GM08714 (cell line): Measurements from ENCODE around the gene CCDC157.
"Not testable (repeated sequence)": the region's sequence is repeated elsewhere in the genome, so short reads cannot be mapped to it uniquely, and the experiment has no call there.

Experiments used
- H3K4me3 ChIP-seq: fragments of 200-500 bp; sonication (Bioruptor generic); 2 replicates; pipeline ENCODE4 v1.5.1; 2014; ENCODE audit warnings: mild to moderate bottlenecking, low read length, inconsistent platforms
- ZNF274 ChIP-seq: IDR thresholded peaks from 2 replicates; pipeline ENCODE4 v1.6.1; 2012; ENCODE audit warnings: mild to moderate bottlenecking, low read depth, low read length

Gene CCDC157

DNA sequence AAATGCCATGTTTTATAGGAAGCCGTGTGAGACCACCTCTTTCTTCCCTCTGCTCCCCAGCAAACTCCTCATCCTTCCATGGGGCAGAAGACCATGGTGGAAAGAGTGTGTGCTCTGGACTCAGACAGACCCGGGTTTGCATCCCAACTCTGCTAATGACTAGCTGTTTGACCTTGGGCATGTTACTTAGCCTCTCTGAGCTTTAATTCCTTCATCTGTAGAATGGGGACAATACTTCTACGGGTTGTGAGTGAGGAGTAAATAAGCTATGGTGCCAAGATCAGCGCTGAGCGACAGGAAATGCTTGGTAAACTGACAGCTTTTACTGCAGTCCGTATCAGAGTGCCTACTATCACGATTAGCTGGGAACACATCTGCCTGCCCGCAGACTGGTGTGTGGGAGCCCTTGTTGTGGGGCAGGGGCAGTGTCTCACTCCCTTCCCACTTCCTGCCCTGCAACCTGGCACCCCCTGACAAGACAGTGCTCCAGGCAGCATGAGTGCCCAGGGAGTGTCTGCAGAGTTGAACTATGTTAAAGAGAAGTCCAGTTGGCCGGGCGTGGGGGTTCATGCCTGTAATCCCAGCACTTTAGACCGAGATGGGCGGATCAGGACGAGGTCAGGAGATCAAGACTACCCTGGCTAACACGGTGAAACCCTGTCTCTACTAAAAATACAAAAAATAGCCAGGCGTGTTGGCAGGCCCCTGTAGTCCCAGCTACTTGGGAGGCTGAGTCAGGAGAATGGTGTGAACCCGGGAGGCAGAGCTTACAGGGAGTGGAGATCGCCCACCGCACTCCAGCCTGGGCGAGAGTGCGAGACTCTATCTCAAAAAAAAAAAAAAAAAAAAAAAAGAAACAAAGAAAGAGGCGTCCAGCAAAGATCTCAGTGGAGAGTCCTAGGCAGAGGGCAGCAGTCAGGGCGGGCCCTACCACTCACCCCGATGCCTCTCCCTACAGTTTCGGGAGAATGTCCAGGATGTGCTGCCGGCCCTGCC lies 42.2 kb downstream of the CCDC157 start:
- no peak overlapping the region for H3K4me3 ChIP-seq

DNA sequence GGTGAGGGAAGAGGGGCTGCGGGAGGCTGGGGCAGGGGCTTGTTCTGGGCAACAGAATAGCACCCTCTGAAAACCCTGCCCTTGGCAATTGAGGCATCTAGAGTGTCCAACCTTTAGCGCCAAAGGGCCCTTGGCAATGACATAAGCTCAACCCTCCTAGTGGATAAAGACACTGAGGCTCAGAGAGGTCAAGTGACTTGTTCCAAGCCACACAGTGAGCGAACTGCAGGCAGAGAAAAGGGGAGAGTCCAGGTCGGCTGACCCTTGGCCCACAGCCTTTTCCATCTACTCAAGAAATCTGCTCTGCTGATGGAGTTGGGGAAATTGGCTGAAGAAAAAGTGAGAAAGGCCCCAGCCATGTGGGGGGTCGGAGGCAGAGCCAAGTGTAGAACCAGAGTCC lies 42.9 kb downstream of the CCDC157 start:
- H3K4me3 ChIP-seq = no peak overlapping the region
- TF ChIP-seq ZNF274 = no peak

More for the DNA sequence above, 42.2 kb downstream of the CCDC157 start:
- no peak for TF ChIP-seq ZNF274

DNA sequence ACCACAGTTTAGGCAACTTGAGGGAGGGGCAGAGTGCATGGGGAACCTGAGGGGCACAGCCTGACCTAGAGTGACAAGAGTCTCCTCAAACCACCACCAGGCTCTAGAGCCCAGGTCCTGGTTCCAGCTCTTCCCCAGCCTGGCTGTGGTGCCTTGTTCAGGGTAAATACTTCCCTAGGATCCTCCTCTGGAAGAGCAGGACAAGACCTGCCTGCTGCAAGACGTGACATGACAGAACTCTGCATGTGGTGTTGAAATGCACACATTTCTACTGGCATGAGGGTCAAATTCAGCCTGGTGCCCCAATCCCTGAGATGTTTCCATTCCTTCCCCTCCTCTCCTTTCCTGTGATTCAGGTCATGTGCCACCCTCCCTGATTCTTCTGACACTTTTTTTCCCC lies 43.4 kb downstream of the CCDC157 start:
- H3K4me3 ChIP-seq = no peak overlapping the region
- TF ChIP-seq ZNF274 = no peak

DNA sequence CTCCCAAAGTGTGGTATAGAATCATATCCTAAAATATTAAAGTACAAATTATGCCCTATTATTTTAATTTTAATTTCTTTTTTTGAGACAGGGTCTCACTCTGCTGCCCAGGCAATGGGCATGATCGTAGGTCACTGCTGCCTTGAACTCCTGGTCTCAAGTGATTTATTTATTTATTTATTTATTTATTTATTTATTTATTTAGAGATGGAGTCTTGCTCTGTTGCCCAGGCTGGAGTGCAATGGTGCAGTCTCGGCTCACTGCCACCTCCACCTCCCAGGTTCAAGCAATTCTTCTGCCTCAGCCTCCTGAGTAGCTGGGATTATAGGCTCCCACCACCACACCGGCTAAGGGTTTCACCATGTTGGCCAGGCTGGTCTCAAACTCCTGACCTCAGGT lies 44.2 kb downstream of the CCDC157 start:
- not testable (repeated sequence) for H3K4me3 ChIP-seq

DNA sequence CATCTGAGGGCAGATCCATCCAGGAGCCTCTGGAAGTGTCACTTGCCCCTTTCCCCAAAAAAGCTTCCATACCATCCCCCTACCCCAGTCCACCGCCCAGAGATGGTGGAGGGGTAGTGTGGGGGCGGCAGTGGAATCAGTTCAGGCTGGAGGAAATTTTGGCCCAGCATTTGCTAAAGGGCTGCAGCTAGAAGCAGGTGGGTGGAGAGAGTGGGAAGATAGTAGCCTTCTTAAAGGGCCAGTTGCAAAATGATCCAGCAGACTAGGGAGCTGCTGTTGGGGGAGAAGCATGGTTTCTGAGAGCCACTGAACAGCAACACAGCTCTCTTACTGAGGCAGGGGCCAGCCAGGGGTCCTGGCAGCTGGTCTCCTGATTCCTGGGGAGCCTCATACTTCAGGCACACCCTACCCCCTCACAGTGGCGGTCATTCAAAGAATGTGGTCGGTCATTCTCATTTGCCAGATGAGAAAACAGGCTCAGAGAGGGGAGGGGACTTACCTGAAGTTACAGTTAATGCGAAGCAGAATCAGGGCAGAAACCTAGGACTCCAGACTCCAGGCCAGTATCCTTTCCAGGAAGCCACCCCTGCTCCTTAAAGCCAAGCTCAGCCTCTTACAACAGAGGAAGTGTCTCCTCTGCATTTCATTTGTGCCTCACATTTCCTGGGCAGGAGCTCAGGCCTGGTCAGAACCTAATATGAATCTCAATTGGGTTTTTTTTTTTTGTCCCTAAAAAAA lies 45.4 kb downstream of the CCDC157 start:
- no peak overlapping the region for H3K4me3 ChIP-seq
- TF ChIP-seq ZNF274 = no peak

DNA sequence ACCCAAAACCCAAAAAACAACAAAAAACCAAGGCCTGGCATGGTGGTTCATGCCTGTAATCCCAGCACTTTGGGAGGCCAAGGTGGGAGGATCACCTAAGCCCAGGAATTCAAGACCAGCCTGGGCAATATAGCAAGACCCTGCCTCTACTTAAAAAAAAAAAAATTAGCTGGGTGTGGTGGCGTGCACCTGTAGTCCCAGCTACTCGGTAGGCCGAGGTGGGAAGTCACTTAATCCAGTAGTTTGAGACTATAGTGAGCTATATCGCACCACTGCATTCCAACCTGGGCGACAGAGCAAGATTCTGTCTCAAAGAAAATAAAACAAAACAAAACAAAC lies 45.9 kb downstream of the CCDC157 start:
- H3K4me3 ChIP-seq = not testable (repeated sequence)

DNA sequence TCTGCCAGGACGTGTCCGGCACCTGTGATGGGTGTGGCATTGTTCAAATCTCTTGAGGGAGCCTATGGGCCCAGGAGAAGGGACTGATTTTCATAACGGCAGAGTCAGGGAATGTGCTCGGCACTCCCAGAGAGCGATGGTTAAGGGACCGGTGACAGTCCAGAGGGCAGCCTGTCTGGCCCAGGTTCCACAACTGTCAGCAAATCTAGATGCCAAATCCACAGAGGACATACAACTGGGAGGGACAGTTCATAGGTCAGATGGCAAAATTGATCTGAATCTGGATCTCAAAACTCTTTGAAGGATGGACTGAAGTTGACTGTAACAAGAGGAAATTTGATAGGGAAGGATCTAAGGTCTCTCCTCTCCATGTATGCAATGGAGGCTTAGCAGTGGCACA lies 47.5 kb downstream of the CCDC157 start:
- H3K4me3 ChIP-seq = no peak overlapping the region

DNA sequence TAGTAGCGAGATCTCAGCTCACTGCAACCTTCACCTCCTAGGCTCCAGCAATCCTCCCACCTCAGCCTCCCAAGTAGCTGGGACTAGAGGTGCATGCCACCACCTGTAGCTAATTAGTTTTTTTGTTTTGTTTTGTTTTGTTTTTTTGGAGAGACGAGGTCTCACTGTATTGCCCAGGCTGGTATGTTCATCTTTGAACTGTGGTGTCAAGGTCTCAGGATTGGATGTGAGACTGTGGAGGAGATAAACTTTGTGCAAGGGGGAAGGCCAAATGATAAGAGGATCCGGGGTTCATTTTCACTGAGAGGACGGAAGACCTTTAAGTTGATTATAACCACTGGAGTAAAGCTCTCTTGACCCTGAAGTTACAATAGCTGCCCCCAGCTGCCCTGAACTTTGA lies 48.9 kb downstream of the CCDC157 start:
- H3K4me3 ChIP-seq = no peak overlapping the region
- no peak for TF ChIP-seq ZNF274

More for the DNA sequence above, 47.5 kb downstream of the CCDC157 start:
- no peak for TF ChIP-seq ZNF274

DNA sequence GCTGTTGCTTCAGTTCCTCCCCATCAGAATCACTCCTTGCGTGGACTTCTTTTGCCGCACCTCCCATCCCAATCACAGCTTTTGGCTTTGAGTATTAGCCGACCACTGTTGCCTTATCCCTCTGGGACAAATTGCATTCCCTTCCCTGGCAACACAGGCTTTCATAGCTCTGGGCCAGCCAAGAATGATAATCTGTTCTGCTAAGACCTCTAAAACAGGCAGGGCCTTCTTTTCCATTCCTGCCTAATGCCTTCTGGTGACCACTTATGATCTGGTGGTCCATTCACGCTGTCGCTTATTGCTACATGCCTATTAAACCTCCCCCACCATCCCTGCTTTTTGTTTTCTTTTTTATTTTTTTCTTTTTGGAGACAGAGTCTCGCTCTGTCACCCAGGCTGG lies 49.6 kb downstream of the CCDC157 start:
- no peak overlapping the region for H3K4me3 ChIP-seq
- TF ChIP-seq ZNF274 = no peak

DNA sequence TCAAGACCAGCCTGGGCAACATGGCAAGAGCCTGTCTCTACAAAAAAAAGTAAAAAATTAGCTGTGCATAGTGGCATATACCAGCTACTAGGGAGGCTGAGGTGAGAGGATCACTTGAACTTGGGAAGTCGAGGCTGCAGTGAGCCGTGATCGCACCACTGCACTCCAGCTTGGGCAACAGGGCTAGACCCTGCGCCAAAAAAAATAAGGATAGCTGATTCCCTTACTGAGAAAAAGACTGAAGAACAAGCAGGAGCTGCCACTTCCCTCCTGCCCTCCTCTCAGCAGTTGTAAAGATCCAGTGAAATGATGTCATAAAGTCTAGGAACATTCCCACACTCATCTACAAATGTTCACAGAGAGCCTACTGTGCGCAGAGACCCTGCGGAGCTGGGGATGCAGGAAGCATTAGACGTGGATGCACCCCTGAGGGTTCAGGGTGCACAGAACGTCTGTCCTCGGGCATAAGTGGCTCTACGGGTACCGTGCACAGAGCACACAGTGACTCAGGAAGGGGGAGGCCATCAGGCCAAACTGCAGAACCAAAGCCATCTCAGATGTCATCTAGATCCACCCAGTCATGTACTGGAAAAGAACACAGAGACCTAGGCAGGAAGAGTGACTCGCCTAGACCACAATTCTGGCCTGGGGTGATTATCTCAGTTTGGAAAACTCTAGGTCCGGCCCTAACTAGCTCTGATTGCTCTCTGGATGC lies 51.7 kb downstream of the CCDC157 start:
- no peak overlapping the region for H3K4me3 ChIP-seq
- TF ChIP-seq ZNF274 = no peak

DNA sequence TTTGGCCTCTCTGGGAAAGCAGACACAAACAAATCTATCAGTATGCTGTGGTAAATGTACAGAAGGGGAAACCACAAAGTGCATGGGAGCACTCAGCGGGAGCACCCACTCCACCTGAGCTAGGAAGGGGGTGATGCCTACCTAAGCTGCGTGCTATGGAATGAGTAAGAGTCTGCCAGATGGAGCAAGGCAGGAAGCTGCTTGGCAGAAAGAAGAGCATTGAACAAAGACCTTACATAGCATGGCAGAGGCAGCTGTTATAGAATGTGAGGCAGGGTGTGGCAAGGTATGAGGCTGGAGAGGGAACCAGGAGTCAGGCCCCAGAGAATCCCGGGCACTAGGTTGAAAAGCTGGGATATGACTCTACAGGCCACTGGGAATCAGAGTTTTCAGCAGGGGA lies 55.0 kb downstream of the CCDC157 start:
- TF ChIP-seq ZNF274 = no peak
- no peak overlapping the region for H3K4me3 ChIP-seq

DNA sequence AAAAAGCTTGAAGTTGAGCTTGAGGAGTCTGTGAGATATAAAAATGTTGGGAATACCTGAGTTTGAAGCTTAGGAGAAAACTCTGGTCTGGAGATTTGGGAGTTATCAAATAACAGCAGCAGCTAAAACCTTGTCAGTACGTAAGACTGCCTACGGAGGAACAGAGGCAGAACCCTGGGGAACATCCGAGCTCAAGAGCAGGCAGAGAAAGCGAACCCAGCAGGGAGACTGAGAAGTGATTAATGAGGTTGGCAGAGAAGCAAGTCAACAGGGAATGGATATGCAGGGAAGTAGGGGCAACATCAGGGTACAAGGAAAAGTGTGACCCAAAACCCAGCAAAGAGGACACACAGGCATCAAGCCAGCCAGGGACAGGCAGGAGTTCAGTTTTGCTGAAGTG lies 56.2 kb downstream of the CCDC157 start:
- no peak for TF ChIP-seq ZNF274
- H3K4me3 ChIP-seq = no peak overlapping the region

DNA sequence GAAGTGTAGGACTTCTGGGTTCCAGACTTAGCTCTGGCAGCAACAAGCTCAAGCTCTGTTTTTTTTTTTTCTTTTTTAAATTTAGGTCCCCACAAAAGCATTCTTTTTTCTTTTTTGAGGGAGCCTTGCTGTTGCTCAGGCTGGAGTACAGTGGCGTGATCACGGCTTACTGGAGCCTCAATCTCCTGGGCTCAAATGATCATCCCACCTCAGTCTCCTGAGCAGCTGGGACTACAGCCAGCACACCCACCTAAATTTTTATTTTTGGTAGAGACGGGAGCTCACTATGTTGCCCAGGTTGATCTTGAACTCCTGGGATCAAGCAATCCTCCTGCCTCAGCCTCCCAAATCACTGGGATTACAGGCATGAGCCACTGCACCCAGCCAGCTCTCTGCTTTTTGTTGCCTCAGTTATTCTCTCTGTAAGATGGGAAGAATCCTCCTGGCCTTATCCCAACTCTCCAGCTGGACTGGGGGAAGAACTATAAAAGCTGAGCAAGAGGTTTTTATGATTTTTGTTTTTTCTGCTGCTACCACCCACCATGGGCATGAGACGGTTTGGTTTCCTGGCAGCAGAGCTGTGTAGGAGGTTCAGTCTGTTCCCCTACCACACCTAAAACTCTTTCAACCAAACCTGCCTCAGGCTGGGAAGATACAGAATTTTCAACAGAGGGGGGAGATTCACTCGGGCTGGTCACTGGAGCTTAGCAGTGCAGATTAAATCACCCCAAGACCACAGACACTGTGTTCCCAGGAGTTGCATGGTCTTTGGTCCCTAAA lies 57.1 kb downstream of the CCDC157 start:
- no peak for TF ChIP-seq ZNF274
- H3K4me3 ChIP-seq = no peak overlapping the region

DNA sequence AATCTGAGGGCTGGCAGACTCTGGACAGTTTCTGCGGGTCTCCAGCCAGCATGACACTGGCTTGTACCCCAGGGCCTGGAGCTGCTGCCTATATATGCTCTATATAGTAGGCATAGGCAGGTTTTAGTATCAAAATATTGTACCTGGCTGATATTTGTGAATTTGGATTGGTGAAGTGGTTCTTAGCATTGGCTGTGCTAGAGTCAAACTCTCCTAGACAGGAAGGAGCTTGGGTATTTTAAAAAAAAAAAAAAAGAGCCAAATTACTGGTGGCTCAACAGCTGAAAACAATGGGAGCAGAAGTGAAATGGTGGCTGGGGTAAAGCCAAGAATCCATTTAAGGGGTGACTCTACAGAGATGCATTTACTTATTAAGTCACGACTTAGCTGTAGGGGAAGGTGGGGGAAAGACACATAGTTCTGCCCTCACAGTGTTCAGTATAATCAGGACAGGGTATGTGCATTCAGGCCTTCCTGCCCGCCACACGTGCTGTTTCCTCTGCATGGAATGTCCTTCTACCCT lies 57.8 kb downstream of the CCDC157 start:
- TF ChIP-seq ZNF274 = no peak
- no peak overlapping the region for H3K4me3 ChIP-seq
